ENCODE measurements around the gene WTAP.
"Not testable (repeated sequence)": the region's sequence is repeated elsewhere in the genome, so short reads cannot be mapped to it uniquely, and the experiment has no call there.

Gene WTAP

GRCh38 chr6:159693894-159694545 is 33.3 kb upstream of the WTAP start:
- peak overlapping the region; percentile 96 to 98 for H3K27ac ChIP-seq
- no peak for TF ChIP-seq CTCF (IDR thresholded peaks at IDR 0.05)
- H3K4me3 ChIP-seq: peak overlapping the region; percentile 80
- DNase-seq (ENCODE audit: low spot score): no peak

- no peak overlapping the region for H3K4me3 ChIP-seq
- no peak for DNase-seq (ENCODE audit: low spot score)
- no peak for TF ChIP-seq CTCF (IDR thresholded peaks at IDR 0.05)
- H3K27ac ChIP-seq: no peak overlapping the region
Measured at GRCh38 chr6:159695984-159696383, 31.3 kb upstream of the WTAP start.

- Histone ChIP-seq H3K27ac (peak overlapping the region; percentile 66 to 70), H3K4me3 (no peak overlapping the region)
- DNase-seq (ENCODE audit: low spot score): no peak
- no peak for TF ChIP-seq CTCF (IDR thresholded peaks at IDR 0.05)
Measured at GRCh38 chr6:159700970-159701369, 26.3 kb upstream of the WTAP start.

GRCh38 chr6:159701413-159701999 is 25.8 kb upstream of the WTAP start:
- DNase-seq (ENCODE audit: low spot score): no peak
- H3K4me3 ChIP-seq: no peak overlapping the region
- TF ChIP-seq CTCF (IDR thresholded peaks at IDR 0.05): no peak
- peak overlapping the region; percentile 66 to 70 for H3K27ac ChIP-seq

- not testable (repeated sequence) for H3K27ac ChIP-seq; DNase-seq (ENCODE audit: low spot score); H3K4me3 ChIP-seq
Measured at GRCh38 chr6:159710603-159711002, 16.7 kb upstream of the WTAP start.

- not testable (repeated sequence) for H3K4me3 ChIP-seq; DNase-seq (ENCODE audit: low spot score); H3K27ac ChIP-seq
Measured at GRCh38 chr6:159712389-159712788, 14.9 kb upstream of the WTAP start.

- Histone ChIP-seq H3K4me3 (no peak overlapping the region), H3K27ac (no peak overlapping the region)
- no peak for TF ChIP-seq CTCF (IDR thresholded peaks at IDR 0.05)
- no peak for DNase-seq (ENCODE audit: low spot score)
Measured at GRCh38 chr6:159713984-159714383, 13.3 kb upstream of the WTAP start.

- no peak overlapping the region for H3K27ac ChIP-seq
Measured at GRCh38 chr6:159714404-159714803, 12.9 kb upstream of the WTAP start.

More at GRCh38 chr6:159714404-159714803, 12.9 kb upstream of the WTAP start:
- no peak for TF ChIP-seq CTCF (IDR thresholded peaks at IDR 0.05)
- no peak overlapping the region for H3K4me3 ChIP-seq
- DNase-seq (ENCODE audit: low spot score): no peak

Measured in coronary artery (tissue), 2 donors.